ENCODE data around the gene NFASC. TPM values are rescaled to one million over a fixed set of nuclear protein-coding genes. Genes with fewer than 3 reads are reported as not detected.

The NFASC gene
- polyA plus RNA-seq, 4 donors: 0.22 to 5.8 (median 3.0) TPM

DNA sequence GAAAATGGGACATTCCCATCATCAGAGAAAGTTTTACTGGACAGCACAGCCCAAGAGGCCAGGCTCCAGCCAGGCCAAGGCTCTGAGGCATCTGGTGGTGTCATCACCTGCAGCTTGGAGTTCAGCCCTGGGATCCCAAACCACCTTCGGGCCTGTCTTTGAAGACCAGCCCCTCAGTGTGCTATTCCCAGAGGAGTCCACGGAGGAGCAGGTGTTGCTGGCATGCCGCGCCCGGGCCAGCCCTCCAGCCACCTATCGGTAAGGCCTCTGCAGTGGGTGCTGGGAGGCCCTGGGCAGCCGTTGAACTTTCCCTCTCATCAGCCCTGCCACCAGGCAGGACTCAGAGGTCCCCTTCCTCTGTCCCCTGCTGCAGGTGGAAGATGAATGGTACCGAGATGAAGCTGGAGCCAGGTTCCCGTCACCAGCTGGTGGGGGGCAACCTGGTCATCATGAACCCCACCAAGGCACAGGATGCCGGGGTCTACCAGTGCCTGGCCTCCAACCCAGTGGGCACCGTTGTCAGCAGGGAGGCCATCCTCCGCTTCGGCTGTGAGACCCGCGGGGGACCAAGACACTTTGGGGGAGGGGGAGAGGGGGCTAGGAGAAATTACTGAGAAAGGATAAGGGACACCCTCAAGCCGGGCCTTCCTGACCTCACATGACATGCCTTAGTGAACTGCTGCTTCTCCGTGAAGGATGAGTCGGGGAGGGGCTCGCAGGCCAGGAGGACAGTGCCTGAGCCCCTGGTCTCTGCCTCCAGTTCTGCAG lies 187.3 kb downstream of the NFASC start:
- Histone ChIP-seq H3K27me3 (ENCODE audit: control insufficient read depth in 3 of 3, insufficient read depth in 3 of 3, low read length in 3 of 3) (peaks cover 0 to 4% (median 0%) of the 10 kb centered on the region in 3 donors), H3K4me1 (ENCODE audit: control insufficient read depth in 3 of 3, insufficient read depth in 2 of 3, low read depth in 1 of 3, low read length in 2 of 3) (no peaks in the 10 kb centered on the region), H3K36me3 (ENCODE audit: control insufficient read depth in 3 of 3, insufficient read depth in 2 of 3, low read depth in 1 of 3, low read length in 3 of 3) (no peaks in the 10 kb centered on the region), H3K4me3 (ENCODE audit: low read depth in 1 of 3, low read length in 3 of 3) (no peak overlapping the region), H3K27ac (ENCODE audit: low read depth in 1 of 3, low read length in 2 of 3) (no peak overlapping the region), H3K9me3 (ENCODE audit: control insufficient read depth in 2 of 2, insufficient read depth in 1 of 2, low read depth in 1 of 2, low read length in 1 of 2) (no peaks in the 10 kb centered on the region)
- WGBS, 3 donors: 67 to 81% (median 74%) methylated on average over 19 of the region's 19 CpGs
- no peak for FAIRE-seq
- no peak for DNase-seq

DNA sequence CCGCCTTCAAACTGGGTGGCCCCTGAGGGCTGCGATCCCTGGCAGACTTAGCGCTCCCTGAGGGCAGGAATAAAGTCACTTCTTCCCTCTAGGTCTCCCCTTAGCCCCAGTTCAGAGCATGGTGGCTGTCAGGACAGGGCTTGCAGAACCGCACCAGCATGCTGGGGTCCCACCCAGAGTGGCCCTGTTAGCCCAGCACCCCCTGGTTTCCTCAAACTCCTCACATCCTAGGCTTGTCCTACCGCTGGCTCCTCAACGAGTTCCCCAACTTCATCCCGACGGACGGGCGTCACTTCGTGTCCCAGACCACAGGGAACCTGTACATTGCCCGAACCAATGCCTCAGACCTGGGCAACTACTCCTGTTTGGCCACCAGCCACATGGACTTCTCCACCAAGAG lies 188.2 kb downstream of the NFASC start:
- Histone ChIP-seq H3K4me1 (ENCODE audit: control insufficient read depth in 3 of 3, insufficient read depth in 2 of 3, low read depth in 1 of 3, low read length in 2 of 3) (no peaks in the 10 kb centered on the region), H3K36me3 (ENCODE audit: control insufficient read depth in 3 of 3, insufficient read depth in 2 of 3, low read depth in 1 of 3, low read length in 3 of 3) (no peaks in the 10 kb centered on the region), H3K9me3 (ENCODE audit: control insufficient read depth in 2 of 2, insufficient read depth in 1 of 2, low read depth in 1 of 2, low read length in 1 of 2) (no peaks in the 10 kb centered on the region), H3K27ac (ENCODE audit: low read depth in 1 of 3, low read length in 2 of 3) (no peak overlapping the region), H3K27me3 (ENCODE audit: control insufficient read depth in 3 of 3, insufficient read depth in 3 of 3, low read length in 3 of 3) (peaks cover 0 to 4% (median 0%) of the 10 kb centered on the region in 3 donors), H3K4me3 (ENCODE audit: low read depth in 1 of 3, low read length in 3 of 3) (no peak overlapping the region)
- FAIRE-seq (no peak), DNase-seq (no peak)
- WGBS, 3 donors: 89 to 96% (median 94%) methylated on average over 12 of the region's 12 CpGs

DNA sequence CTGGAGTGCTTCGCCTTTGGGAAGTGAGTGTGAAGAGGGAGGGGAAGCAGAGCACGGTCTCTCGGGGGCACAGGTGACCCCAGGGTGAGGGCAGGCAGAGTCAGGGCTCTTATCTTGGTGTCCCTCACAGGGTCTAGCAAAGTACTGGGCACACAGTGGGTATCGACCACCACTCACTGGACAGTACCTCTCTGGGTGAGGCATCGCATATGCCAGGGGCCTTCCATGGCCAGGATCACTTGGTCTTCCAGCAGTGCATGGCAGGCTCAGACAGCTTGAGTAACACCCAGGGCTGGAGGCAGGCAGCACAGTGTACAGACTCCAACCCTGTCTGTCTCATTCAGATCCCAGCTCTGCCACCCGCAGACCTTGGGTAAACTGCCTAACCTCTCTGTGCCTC lies 189.0 kb downstream of the NFASC start:
- H3K36me3 ChIP-seq (ENCODE audit: control insufficient read depth in 3 of 3, insufficient read depth in 2 of 3, low read depth in 1 of 3, low read length in 3 of 3): no peaks in the 10 kb centered on the region
- no peak overlapping the region for H3K4me3 ChIP-seq (ENCODE audit: low read depth in 1 of 3, low read length in 3 of 3)
- FAIRE-seq (no peak), DNase-seq (no peak)
- H3K27me3 ChIP-seq (ENCODE audit: control insufficient read depth in 3 of 3, insufficient read depth in 3 of 3, low read length in 3 of 3): no peaks in the 10 kb centered on the region
- no peaks in the 10 kb centered on the region for H3K4me1 ChIP-seq (ENCODE audit: control insufficient read depth in 3 of 3, insufficient read depth in 2 of 3, low read depth in 1 of 3, low read length in 2 of 3)
- WGBS, 3 donors: 85 to 94% (median 89%) methylated on average over 6 of the region's 6 CpGs
- H3K27ac ChIP-seq (ENCODE audit: low read depth in 1 of 3, low read length in 2 of 3): no peak overlapping the region
- no peaks in the 10 kb centered on the region for H3K9me3 ChIP-seq (ENCODE audit: control insufficient read depth in 2 of 2, insufficient read depth in 1 of 2, low read depth in 1 of 2, low read length in 1 of 2)

DNA sequence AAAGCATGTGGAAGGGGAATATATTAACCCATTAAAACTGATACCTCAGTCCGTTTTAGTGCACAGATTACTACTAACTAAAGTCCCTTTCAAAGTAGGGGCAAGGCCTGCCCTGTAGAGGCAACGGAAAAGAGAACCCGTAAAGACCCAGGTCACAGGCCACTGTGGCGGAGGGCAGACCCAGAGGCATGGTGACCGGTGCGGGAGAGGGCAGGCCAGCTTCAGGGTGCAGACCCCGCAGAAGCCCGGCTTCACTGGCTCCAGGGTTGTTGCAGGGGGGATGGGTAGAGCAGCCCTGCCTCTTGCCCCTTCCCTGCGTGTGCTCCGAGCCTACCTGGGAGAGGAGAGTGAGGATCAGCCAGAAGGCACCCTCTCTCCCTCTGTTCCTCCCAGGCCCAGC lies 190.1 kb downstream of the NFASC start:
- 82 to 98% (median 95%) methylated on average over 9 to 10 of the region's 10 CpGs for WGBS, 3 donors
- H3K4me3 ChIP-seq (ENCODE audit: low read depth in 1 of 3, low read length in 3 of 3): no peak overlapping the region
- no peaks in the 10 kb centered on the region for H3K27me3 ChIP-seq (ENCODE audit: control insufficient read depth in 3 of 3, insufficient read depth in 3 of 3, low read length in 3 of 3)
- no peak for DNase-seq
- no peak for FAIRE-seq
- H3K9me3 ChIP-seq (ENCODE audit: control insufficient read depth in 2 of 2, insufficient read depth in 1 of 2, low read depth in 1 of 2, low read length in 1 of 2): no peaks in the 10 kb centered on the region
- H3K27ac ChIP-seq (ENCODE audit: low read depth in 1 of 3, low read length in 2 of 3): no peak overlapping the region
- H3K36me3 ChIP-seq (ENCODE audit: control insufficient read depth in 3 of 3, insufficient read depth in 2 of 3, low read depth in 1 of 3, low read length in 3 of 3): no peaks in the 10 kb centered on the region
- H3K4me1 ChIP-seq (ENCODE audit: control insufficient read depth in 3 of 3, insufficient read depth in 2 of 3, low read depth in 1 of 3, low read length in 2 of 3): no peaks in the 10 kb centered on the region

GRCh38 chr1:205061227-205061626 lies 190.6 kb downstream of the NFASC start:
- no peak overlapping the region for H3K27ac ChIP-seq (ENCODE audit: low read depth in 1 of 3, low read length in 2 of 3)
- no peaks in the 10 kb centered on the region for H3K27me3 ChIP-seq (ENCODE audit: control insufficient read depth in 3 of 3, insufficient read depth in 3 of 3, low read length in 3 of 3)
- no peaks in the 10 kb centered on the region for H3K36me3 ChIP-seq (ENCODE audit: control insufficient read depth in 3 of 3, insufficient read depth in 2 of 3, low read depth in 1 of 3, low read length in 3 of 3)
- no peak overlapping the region for H3K4me3 ChIP-seq (ENCODE audit: low read depth in 1 of 3, low read length in 3 of 3)
- WGBS, 3 donors: 75 to 81% (median 79%) methylated on average over 14 of the region's 14 CpGs
- H3K4me1 ChIP-seq (ENCODE audit: control insufficient read depth in 3 of 3, insufficient read depth in 2 of 3, low read depth in 1 of 3, low read length in 2 of 3): no peaks in the 10 kb centered on the region
- H3K9me3 ChIP-seq (ENCODE audit: control insufficient read depth in 2 of 2, insufficient read depth in 1 of 2, low read depth in 1 of 2, low read length in 1 of 2): no peaks in the 10 kb centered on the region
- no peak for DNase-seq
- FAIRE-seq: no peak

- 36 to 41% (median 39%) methylated on average over 13 of the region's 13 CpGs for WGBS, 3 donors
- Histone ChIP-seq H3K27ac (ENCODE audit: low read depth in 1 of 3, low read length in 2 of 3) (no peak overlapping the region), H3K4me3 (ENCODE audit: low read depth in 1 of 3, low read length in 3 of 3) (no peak overlapping the region), H3K4me1 (ENCODE audit: control insufficient read depth in 3 of 3, insufficient read depth in 2 of 3, low read depth in 1 of 3, low read length in 2 of 3) (no peaks in the 10 kb centered on the region), H3K36me3 (ENCODE audit: control insufficient read depth in 3 of 3, insufficient read depth in 2 of 3, low read depth in 1 of 3, low read length in 3 of 3) (no peaks in the 10 kb centered on the region), H3K27me3 (ENCODE audit: control insufficient read depth in 3 of 3, insufficient read depth in 3 of 3, low read length in 3 of 3) (no peaks in the 10 kb centered on the region), H3K9me3 (ENCODE audit: control insufficient read depth in 2 of 2, insufficient read depth in 1 of 2, low read depth in 1 of 2, low read length in 1 of 2) (no peaks in the 10 kb centered on the region)
- FAIRE-seq (no peak), DNase-seq (peak; percentile 50 to 85)
Observed at GRCh38 chr1:205061665-205062069, 191.0 kb downstream of the NFASC start.

- FAIRE-seq: no peak
- no peak overlapping the region for H3K4me3 ChIP-seq (ENCODE audit: low read depth in 1 of 3, low read length in 3 of 3)
- no peaks in the 10 kb centered on the region for H3K9me3 ChIP-seq (ENCODE audit: control insufficient read depth in 2 of 2, insufficient read depth in 1 of 2, low read depth in 1 of 2, low read length in 1 of 2)
- no peaks in the 10 kb centered on the region for H3K4me1 ChIP-seq (ENCODE audit: control insufficient read depth in 3 of 3, insufficient read depth in 2 of 3, low read depth in 1 of 3, low read length in 2 of 3)
- no peaks in the 10 kb centered on the region for H3K27me3 ChIP-seq (ENCODE audit: control insufficient read depth in 3 of 3, insufficient read depth in 3 of 3, low read length in 3 of 3)
- 90 to 94% (median 90%) methylated on average over 8 of the region's 8 CpGs for WGBS, 3 donors
- H3K36me3 ChIP-seq (ENCODE audit: control insufficient read depth in 3 of 3, insufficient read depth in 2 of 3, low read depth in 1 of 3, low read length in 3 of 3): no peaks in the 10 kb centered on the region
- H3K27ac ChIP-seq (ENCODE audit: low read depth in 1 of 3, low read length in 2 of 3): no peak overlapping the region
- DNase-seq: no peak
Observed at GRCh38 chr1:205062319-205062718, 191.7 kb downstream of the NFASC start.

DNA sequence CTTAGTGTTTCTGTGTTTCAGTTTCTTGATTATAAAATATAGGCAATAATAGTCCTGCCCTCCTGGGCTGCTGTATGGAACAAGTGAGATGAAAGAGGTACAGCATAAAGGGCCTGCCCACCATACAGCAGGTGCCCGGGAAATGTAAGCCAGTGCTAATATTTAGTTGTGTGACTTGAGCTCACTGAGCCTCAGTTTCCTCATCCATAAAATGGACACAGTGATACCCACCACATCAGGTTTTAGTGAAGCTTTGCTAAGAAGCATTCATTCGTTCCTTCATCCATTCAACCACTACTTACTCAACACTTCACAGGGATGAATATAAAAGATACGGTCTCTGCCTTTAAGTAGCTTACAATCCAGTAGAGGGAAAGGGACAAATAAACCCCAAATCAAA lies 192.2 kb downstream of the NFASC start:
- no peaks in the 10 kb centered on the region for H3K9me3 ChIP-seq (ENCODE audit: control insufficient read depth in 2 of 2, insufficient read depth in 1 of 2, low read depth in 1 of 2, low read length in 1 of 2)
- no peaks in the 10 kb centered on the region for H3K27me3 ChIP-seq (ENCODE audit: control insufficient read depth in 3 of 3, insufficient read depth in 3 of 3, low read length in 3 of 3)
- H3K36me3 ChIP-seq (ENCODE audit: control insufficient read depth in 3 of 3, insufficient read depth in 2 of 3, low read depth in 1 of 3, low read length in 3 of 3): no peaks in the 10 kb centered on the region
- H3K27ac ChIP-seq (ENCODE audit: low read depth in 1 of 3, low read length in 2 of 3): no peak overlapping the region
- H3K4me1 ChIP-seq (ENCODE audit: control insufficient read depth in 3 of 3, insufficient read depth in 2 of 3, low read depth in 1 of 3, low read length in 2 of 3): no peaks in the 10 kb centered on the region
- no peak overlapping the region for H3K4me3 ChIP-seq (ENCODE audit: low read depth in 1 of 3, low read length in 3 of 3)
- no peak for FAIRE-seq
- 84 to 89% (median 84%) methylated on average over 3 of the region's 3 CpGs for WGBS, 3 donors
- DNase-seq: no peak

DNA sequence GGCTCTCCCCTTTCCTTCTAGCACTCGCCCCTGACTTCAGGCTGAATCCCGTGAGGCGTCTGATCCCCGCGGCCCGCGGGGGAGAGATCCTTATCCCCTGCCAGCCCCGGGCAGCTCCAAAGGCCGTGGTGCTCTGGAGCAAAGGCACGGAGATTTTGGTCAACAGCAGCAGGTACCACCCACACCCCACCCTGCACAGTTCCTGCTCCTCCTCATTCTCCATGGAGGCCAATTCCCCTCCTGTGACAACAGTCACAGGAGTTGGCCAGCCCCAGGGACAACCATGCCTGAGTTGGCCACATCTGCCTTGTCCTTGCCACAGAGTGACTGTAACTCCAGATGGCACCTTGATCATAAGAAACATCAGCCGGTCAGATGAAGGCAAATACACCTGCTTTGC lies 193.6 kb downstream of the NFASC start:
- no peak overlapping the region for H3K27ac ChIP-seq (ENCODE audit: low read depth in 1 of 3, low read length in 2 of 3)
- no peaks in the 10 kb centered on the region for H3K36me3 ChIP-seq (ENCODE audit: control insufficient read depth in 3 of 3, insufficient read depth in 2 of 3, low read depth in 1 of 3, low read length in 3 of 3)
- no peaks in the 10 kb centered on the region for H3K27me3 ChIP-seq (ENCODE audit: control insufficient read depth in 3 of 3, insufficient read depth in 3 of 3, low read length in 3 of 3)
- no peaks in the 10 kb centered on the region for H3K4me1 ChIP-seq (ENCODE audit: control insufficient read depth in 3 of 3, insufficient read depth in 2 of 3, low read depth in 1 of 3, low read length in 2 of 3)
- no peak for FAIRE-seq
- no peak overlapping the region for H3K4me3 ChIP-seq (ENCODE audit: low read depth in 1 of 3, low read length in 3 of 3)
- no peak for DNase-seq
- WGBS, 3 donors: 81 to 83% (median 82%) methylated on average over 11 of the region's 11 CpGs
- H3K9me3 ChIP-seq (ENCODE audit: control insufficient read depth in 2 of 2, insufficient read depth in 1 of 2, low read depth in 1 of 2, low read length in 1 of 2): no peaks in the 10 kb centered on the region
